T-helper 1 cell treated with Interleukin-12 subunit alpha and Interleukin-12 subunit beta and Interleukin-4 antibody, amounts not matched to agents 30 μg/mL and 1 μg/mL, for 36 hours (primary cell): ENCODE data around the gene SNAPC4.
A peak's percentile ranks its signal among the peaks of the same experiment; 100 is the strongest.

ENCODE experiments used
- H3K27ac Mint-ChIP-seq: one replicate; pipeline ENCODE4 v1.8.0; 2021; ENCODE audit warnings: mild to moderate bottlenecking, mixed read lengths
- H3K27me3 Mint-ChIP-seq: one replicate; pipeline ENCODE4 v1.8.0; 2021; ENCODE audit warnings: low read depth, mixed read lengths
- H3K36me3 Mint-ChIP-seq: one replicate; pipeline ENCODE4 v1.8.0; 2021; ENCODE audit warnings: low read depth, mixed read lengths
- H3K4me1 Mint-ChIP-seq: one replicate; pipeline ENCODE4 v1.8.0; 2021; ENCODE audit warnings: low read depth, mixed read lengths
- H3K4me3 Mint-ChIP-seq: one replicate; pipeline ENCODE4 v1.8.0; 2021; ENCODE audit warnings: mild to moderate bottlenecking, moderate library complexity, mixed read lengths
- H3K9me3 Mint-ChIP-seq: one replicate; pipeline ENCODE4 v1.8.0; 2021; ENCODE audit warnings: mixed read lengths

Gene SNAPC4

DNA sequence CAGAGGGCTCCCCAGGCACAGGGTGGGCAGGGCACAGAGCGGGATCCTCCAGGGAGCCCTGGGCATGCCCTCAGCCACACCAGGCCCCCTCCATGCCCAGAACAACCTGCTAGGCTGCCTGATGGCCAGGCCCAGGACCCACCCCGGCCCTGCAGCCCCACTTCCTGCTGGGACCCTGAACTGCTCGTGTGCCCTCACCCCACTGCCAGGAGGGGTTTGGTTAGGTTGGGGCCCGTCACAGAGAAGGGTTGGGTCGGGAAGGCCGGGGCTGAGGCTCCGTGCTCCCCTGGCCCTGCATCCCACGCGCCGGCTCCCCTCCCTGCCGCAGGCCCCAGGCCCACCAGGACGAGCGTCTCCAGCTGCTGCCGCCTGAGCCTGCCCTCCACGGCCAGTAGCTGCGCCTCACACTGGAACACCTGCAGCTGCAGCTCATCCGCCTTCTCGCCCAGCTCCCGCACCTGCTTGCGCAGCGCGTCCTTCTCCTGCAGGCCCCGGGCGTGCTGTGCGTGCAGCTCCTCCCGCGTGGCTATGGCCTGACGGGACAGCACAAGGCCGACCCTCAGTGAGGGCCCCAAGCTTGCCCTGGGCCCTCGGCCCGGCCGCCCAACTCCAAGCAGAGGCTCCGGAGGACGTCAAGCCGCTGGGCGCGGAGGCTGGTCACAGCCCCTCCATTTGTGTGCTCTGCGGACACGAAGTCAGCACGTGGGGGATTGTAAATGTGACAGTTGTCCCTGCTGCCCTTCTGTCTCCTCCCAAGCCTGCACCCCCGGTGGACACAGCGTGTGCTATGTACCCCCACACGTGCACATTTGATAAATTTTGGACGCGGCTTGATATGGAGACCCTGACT lies 32.4 kb downstream of the SNAPC4 start:
- H3K4me1 Mint-ChIP-seq = peaks cover 5% of the 10 kb centered on the region
- H3K9me3 Mint-ChIP-seq = no peaks in the 10 kb centered on the region
- no peaks in the 10 kb centered on the region for H3K27me3 Mint-ChIP-seq
- no peaks in the 10 kb centered on the region for H3K36me3 Mint-ChIP-seq
- no peak overlapping the region for H3K4me3 Mint-ChIP-seq
- H3K27ac Mint-ChIP-seq = no peak overlapping the region

DNA sequence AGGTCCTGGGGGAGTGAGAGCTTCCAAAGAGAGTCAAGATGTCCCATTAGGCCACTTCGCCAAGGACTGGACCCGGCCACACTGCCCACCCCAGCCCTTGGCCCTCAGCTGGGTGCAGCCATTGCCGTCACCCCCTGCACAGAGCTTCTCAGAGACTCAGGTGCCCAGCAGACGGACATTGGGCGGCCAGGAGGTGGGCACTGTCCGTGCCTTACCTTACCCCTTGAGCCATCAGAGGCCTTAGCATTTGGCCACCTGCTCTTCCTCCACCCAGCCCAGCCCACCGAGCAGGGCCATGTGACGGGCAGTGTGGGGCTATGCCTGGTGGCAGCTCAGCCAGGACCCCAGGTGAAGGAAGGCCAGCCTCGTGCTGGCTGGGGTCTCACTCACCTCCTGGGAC lies 33.1 kb downstream of the SNAPC4 start:
- no peak overlapping the region for H3K4me3 Mint-ChIP-seq
- H3K36me3 Mint-ChIP-seq = no peaks in the 10 kb centered on the region
- H3K4me1 Mint-ChIP-seq = peaks cover 6% of the 10 kb centered on the region
- H3K27me3 Mint-ChIP-seq = no peaks in the 10 kb centered on the region
- H3K27ac Mint-ChIP-seq = no peak overlapping the region
- H3K9me3 Mint-ChIP-seq = no peaks in the 10 kb centered on the region

DNA sequence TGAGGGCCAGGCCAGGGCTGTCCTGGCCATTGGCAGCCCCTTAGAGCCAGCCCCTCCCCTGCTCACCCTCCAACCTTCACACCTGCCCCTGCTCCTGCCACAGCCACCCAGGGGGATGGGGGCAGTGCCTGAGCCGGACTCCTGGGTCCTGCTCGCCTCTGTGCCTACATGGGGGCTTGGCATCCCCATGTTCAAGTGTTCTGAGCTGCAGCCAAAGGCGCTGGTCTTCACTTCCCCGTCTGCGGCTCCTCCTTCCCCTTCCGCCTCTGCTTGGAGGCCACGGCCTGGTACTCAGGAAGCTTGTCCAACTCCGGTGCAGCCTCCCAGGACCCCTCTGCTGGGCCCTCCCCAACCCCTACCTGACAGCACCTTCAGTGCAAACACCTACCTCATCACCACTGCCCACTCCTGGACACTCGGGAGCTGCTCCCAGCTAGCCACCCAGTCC lies 34.2 kb downstream of the SNAPC4 start:
- H3K27me3 Mint-ChIP-seq = no peaks in the 10 kb centered on the region
- H3K27ac Mint-ChIP-seq = no peak overlapping the region
- peaks cover 6% of the 10 kb centered on the region for H3K4me1 Mint-ChIP-seq
- H3K36me3 Mint-ChIP-seq = no peaks in the 10 kb centered on the region
- H3K9me3 Mint-ChIP-seq = no peaks in the 10 kb centered on the region
- no peak overlapping the region for H3K4me3 Mint-ChIP-seq

DNA sequence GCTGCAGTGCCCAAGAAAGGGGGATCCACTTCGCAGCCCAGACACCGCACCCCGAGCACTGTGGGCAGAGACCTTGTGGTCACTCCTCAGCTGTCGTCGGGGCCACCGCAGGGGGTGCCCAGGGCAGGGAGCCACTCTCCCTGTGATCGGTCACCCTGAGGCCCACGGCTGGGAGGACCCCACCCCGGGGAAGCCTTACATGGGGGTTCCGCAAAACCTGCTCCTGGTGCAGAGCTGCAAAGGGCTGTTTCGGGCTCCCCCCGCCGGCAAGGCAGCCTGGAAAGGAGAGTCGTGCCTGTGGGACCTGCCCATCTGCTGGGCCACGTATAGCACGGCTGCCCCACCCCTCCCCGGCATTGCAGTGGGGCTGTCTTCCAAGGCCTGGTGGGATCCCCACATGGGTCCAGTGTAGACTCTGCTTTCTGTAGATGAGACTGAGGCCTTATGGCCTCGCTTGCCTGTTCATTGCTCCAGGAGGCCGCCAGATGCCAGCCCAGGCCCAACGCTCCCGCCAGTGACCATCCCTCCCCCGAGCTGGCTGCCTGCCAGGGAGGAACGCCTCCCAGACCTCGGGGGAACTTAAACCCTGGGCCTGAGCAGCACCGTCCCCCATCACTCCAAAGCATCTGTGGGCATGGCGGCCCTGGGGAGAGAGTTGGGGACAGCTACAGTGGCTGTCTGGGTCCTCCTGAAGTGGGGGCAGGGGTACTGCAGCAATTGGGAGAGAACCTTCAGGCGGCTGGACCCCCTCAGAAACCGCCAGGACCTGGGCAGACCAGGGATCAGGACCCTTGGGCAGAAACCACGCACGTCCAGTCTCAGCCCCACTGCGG lies 34.8 kb downstream of the SNAPC4 start:
- H3K9me3 Mint-ChIP-seq = no peaks in the 10 kb centered on the region
- H3K27ac Mint-ChIP-seq = no peak overlapping the region
- H3K4me1 Mint-ChIP-seq = peaks cover 6% of the 10 kb centered on the region
- H3K27me3 Mint-ChIP-seq = no peaks in the 10 kb centered on the region
- H3K36me3 Mint-ChIP-seq = no peaks in the 10 kb centered on the region
- peak overlapping the region; percentile 10 for H3K4me3 Mint-ChIP-seq

DNA sequence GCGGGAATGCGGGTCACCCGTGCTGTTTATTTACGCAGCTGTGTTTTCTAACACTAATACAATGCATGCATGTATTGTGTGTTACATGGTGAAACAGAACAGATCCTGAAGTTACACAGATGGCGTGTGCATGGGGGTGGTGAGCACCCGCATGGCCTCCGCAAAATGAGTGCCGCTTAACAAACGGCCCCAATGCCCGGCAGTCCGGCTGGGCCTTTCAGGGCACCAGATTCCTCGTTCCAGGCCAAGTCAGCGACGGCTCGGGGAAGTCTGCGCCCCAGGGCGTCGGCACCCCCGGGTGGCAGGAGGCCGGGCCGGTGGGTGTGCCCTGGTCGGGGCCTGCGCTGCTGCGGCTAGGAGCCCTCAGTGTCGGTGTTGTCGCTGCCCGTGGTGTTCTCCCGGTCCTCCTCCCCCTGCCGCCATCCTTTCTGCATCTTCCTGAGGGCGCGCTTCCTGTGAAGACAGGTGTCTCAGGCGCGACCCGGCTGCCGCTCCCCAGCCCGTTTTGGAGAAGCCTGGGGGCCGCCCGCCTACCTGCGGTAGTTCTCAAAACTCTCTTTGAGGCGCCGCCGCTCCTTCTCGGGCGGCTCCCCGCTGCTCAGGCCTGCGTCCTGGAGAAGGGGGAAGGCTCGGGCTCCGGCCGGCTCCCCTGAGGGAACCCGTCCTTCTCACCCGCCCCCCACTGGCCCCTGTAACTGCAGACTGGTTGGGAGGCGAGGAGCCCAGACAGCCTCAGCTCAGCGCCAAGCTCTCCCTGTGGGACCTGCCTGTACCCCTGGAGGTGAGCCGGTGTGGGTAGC lies 35.8 kb downstream of the SNAPC4 start:
- Mint-ChIP-seq H3K27ac (no peak overlapping the region), H3K9me3 (no peaks in the 10 kb centered on the region), H3K4me3 (peak overlapping the region; percentile 28), H3K36me3 (no peaks in the 10 kb centered on the region), H3K4me1 (peaks cover 6% of the 10 kb centered on the region), H3K27me3 (no peaks in the 10 kb centered on the region)

DNA sequence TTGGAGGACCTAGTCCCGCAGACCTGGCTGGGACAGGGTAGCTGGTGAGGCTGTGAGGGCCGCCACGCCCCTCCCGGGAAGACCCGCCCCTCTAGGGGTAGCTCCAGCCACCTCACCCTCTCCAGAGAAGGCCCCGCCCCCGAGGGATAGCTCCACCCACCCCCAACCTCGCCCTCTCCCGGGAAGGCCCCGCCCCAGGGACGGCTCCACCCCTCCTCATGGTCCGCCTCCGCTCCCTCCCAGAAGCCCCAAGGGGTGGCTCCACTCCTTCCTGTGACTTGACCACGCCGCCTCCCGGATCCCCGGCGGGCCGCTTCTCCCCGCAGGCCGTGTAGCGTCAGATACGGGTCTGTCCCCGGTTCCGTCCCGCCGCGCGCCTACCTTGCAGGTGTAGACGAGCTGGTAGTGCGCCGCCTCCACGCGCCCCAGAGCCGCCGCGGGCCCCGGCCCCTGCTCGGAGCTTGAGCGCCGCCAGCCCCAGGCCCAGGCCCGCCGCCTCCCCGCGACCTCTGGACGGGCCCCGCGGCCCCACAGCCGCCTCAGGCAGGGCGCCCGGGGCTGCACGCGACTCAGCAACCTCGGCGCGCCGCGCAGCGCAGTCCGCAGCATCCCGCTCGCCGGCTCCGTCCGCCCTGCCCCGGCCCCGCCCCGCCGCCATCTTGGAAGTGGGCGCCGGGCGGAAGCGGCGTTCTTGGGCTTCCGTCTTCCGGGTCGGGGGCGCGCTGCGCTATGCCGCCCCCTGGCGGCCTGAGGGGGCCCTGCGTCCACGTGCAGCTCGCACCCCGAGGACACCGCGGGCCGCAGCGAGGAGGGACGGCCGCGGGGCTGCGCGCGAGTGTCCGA lies 36.6 kb downstream of the SNAPC4 start, which contains the start of gene DNLZ:
DNLZ (minus strand) TSS at position 639 of the 843 bp plus-strand sequence; CDS start at position 609, 30 bp downstream.
- Mint-ChIP-seq H3K4me1 (peaks cover 6% of the 10 kb centered on the region), H3K27ac (peak within 1 kb of the TSS; percentile 82), H3K9me3 (no peaks in the 10 kb centered on the region), H3K27me3 (no peaks in the 10 kb centered on the region), H3K36me3 (no peaks in the 10 kb centered on the region), H3K4me3 (peak within 1 kb of the TSS; percentile 79)

DNA sequence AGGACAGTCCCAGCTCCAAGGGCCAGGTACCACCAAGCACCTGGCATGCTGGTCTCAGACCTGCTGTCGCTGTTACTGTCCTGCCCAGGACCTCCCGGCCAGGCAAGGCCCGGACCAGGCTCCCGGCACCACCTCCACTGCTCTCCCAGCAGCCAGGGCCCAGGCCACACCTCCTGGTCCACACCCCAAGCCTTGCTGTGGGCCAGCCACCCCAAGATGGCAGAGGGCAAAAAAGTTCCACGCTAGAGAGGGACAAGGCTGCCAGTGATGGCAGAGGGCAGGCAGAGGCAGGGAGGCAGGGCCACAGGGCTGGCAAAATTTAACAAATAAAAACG lies 37.6 kb downstream of the SNAPC4 start:
- Mint-ChIP-seq H3K4me3 (no peak overlapping the region), H3K9me3 (no peaks in the 10 kb centered on the region), H3K4me1 (peaks cover 6% of the 10 kb centered on the region), H3K36me3 (no peaks in the 10 kb centered on the region), H3K27me3 (no peaks in the 10 kb centered on the region), H3K27ac (no peak overlapping the region)

DNA sequence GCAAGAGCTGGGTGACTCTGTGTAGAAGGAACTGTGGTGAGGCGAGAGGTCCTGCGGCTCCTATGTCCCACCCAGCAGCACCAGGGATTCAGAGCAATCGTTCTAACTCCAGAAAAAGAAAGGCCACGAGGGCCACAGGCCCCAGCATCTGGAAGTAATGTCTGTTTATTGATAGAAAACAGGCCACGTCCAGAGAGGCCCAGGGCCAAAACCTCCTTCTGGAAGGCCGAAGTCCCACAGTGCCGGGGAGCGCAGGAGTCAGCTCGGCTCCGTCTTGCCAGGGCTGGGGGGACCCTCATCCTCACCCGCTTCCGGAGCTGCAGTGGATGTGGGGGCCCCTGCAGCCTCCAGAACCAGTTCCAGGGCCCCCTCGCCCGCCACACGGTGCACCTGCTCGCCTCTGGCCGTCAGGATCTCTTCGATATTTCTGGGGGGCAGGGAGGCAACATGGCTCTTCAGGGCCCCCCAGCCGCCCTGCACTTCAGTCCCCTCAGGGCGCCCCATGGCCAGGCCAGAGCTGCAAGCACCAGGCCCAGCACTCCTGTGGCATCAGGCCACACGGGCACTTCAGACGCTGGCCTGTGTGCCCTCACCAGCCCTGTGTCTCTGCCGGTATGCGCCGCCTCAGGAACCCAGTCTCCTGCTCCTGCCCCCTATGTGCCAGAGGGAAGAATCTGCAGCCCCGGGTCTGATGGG lies 38.1 kb downstream of the SNAPC4 start:
- Mint-ChIP-seq H3K27ac (no peak overlapping the region), H3K4me1 (peaks cover 6% of the 10 kb centered on the region), H3K36me3 (no peaks in the 10 kb centered on the region), H3K27me3 (no peaks in the 10 kb centered on the region), H3K9me3 (no peaks in the 10 kb centered on the region), H3K4me3 (no peak overlapping the region)

DNA sequence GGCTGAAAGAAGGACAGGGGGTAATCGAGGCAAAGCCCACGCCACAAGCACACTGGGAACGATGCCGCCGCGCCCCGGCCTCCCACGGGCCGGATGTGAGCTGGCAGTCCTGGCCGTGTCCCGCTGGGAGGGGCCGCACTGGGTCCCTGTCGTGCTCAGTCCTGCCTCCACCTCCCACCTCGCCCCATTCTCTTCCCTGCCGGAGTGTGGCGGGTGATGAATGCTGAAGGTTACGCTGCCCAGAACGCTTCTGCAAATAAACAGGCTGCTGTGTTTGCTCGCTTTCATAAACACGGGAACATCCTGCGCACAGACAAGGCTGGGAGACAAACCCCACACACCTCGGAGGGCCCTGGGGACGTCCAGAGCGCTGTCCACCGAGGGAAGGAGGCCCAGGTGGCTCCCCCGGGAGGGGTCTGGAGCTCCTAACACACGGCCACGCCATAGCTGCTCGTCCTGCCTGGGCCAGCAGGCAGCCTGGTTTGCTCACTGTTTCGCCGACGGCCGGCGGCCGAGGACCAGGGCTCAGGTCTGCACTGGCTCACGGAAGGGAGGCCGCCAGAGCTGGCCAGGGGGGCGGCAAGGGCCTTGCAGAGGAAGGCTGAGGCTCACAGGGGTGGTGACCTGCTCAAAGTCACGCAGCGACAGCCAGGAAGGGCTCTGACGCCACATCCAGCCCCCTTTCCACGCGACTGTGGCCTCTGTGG lies 38.8 kb downstream of the SNAPC4 start:
- no peaks in the 10 kb centered on the region for H3K36me3 Mint-ChIP-seq
- no peak overlapping the region for H3K27ac Mint-ChIP-seq
- peaks cover 6% of the 10 kb centered on the region for H3K4me1 Mint-ChIP-seq
- no peaks in the 10 kb centered on the region for H3K9me3 Mint-ChIP-seq
- H3K27me3 Mint-ChIP-seq = no peaks in the 10 kb centered on the region
- no peak overlapping the region for H3K4me3 Mint-ChIP-seq

DNA sequence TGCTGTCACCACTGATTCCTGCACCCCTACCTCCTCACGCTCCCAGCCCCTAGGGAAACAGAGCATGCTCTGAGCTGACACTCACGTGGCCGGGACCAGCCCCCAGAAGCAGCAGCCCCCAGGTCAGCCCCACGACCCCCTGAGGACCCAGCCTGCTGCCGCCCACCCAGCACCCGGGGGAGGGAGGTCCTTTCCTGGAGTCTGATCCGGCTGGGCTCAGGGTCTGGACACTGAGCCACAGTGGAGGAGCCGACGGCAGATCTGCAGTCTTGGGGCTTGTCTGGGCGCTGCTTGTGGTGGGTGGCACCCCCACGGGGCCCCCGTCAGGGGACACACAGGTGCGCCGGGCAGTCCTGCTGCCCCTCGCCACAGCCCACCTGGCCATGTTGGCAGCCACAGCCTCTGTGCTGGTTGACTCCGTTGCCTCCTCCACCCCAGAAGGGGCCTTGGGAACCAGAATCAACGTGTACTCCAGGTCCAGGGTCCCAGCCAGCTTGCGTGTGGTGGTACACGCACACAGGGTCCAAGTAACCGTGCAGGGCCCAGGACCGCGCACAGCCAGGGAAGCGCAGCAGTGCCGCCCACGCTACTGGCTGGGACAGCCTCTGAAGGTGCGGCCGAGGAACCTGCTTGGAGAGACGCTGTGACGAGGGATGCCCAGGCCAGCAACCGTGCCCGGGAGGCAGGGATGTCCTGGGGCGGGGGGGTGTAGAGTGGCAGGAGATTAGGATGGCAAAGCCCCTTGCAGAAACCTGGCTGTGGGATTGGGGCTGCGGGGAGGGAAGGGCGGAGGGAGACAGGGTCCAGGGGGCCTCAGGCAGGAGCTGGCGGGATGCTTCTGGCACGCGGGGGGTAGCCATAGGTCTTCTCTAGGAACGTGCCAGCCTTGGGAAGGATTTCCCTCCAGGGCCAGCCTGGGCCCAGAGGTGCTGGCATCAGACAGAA lies 39.9 kb downstream of the SNAPC4 start:
- H3K27ac Mint-ChIP-seq = no peak overlapping the region
- H3K4me3 Mint-ChIP-seq = no peak overlapping the region
- peaks cover 6% of the 10 kb centered on the region for H3K4me1 Mint-ChIP-seq
- H3K27me3 Mint-ChIP-seq = no peaks in the 10 kb centered on the region
- no peaks in the 10 kb centered on the region for H3K9me3 Mint-ChIP-seq
- H3K36me3 Mint-ChIP-seq = no peaks in the 10 kb centered on the region

DNA sequence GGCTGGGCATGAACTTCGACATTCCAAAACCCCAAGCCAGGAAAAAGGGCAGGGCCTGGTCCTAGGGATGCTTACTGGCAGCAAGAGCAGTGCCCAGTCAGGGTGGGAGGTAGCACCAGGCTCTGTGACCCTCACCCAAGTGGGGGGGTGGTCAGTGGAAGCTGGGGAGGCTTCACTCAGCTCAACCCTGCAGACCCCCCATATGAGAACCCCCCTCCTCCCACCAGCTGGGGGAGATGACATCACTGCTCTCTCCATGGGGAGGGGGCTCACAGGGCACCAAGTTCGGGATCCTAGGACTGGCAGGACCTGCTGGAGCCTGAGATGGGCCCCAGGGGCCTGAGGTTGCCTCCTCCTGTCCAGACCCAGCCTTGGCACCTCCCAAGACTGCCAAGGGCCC lies 41.1 kb downstream of the SNAPC4 start:
- Mint-ChIP-seq H3K9me3 (no peaks in the 10 kb centered on the region), H3K4me3 (no peak overlapping the region), H3K36me3 (no peaks in the 10 kb centered on the region), H3K27ac (no peak overlapping the region), H3K4me1 (peaks cover 6% of the 10 kb centered on the region), H3K27me3 (no peaks in the 10 kb centered on the region)

DNA sequence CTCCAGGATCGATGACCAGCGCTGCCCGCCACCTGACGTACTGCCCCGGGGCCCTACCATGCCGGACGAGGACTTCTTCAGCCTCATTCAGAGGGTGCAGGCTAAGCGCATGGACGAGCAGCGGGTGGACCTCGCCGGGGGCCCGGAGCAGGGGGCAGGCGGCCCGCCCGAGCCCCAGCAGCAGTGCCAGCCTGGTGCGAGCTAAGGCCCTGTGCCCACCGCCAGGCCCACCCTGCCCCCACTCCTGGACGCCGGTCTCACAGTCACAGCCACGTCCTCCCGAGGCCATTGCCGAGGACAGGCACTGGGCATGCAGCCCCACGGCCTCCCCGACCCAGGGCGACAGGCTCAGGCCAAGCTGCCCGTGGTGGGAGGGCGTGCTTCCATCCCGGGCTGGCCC lies 42.0 kb downstream of the SNAPC4 start:
- Mint-ChIP-seq H3K36me3 (no peaks in the 10 kb centered on the region), H3K4me1 (peaks cover 6% of the 10 kb centered on the region), H3K27me3 (no peaks in the 10 kb centered on the region), H3K9me3 (no peaks in the 10 kb centered on the region), H3K4me3 (no peak overlapping the region), H3K27ac (no peak overlapping the region)
